ENCODE measurements around the gene C21orf58. TPM values are rescaled to one million over a fixed set of nuclear protein-coding genes. Genes with fewer than 3 reads are reported as not detected.

C21orf58 gene
- polyA plus RNA-seq, 1 of the 3 experiments (the other 2 are of a cell fraction): 9.7 TPM

DNA sequence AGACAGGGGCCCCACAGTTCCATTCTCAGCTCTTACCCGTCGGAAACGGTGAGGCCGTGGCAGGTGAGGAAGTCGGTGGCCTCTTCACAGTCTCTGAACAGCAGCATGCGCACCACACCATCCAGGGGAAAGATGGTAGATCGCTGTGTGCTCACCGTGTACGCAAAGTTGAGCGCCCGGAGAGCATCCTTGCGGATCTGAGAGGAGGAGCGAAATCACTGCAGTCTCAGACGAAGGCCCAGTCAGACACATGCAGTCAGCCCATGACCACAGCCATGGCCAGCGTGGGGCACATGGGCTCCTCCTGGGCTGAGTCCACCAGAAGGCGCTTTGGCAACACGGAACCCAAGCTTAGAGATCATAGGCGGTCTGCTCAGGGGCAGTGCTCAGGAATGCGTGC lies 56.7 kb downstream of the C21orf58 start:
- Histone ChIP-seq H3K4me1 (ENCODE audit: control insufficient read depth in 1 of 2, insufficient read depth in 2 of 2, low read depth in 1 of 2, low read length in 1 of 2) (no peaks in the 10 kb centered on the region), H2AFZ (ENCODE audit: low read depth) (no peak overlapping the region), H3K27ac (ENCODE audit: low read depth in 2 of 2, low read length in 1 of 2) (no peak overlapping the region), H3K9me3 (no peaks in the 10 kb centered on the region), H3K4me2 (no peak overlapping the region), H3F3A (replicated peaks; ENCODE audit: insufficient read depth) (no peaks in the 10 kb centered on the region), H3K4me3 (ENCODE audit: low read depth in 2 of 2, low read length in 1 of 2) (no peak overlapping the region), H3K79me2 (ENCODE audit: insufficient read depth) (no peaks in the 10 kb centered on the region; the same call in 1 of the 2 replicates), H3K9ac (no peak overlapping the region), H4K20me1 (ENCODE audit: insufficient read depth) (no peaks in the 10 kb centered on the region), H3K27me3 (ENCODE audit: insufficient read depth) (no peaks in the 10 kb centered on the region), H3K36me3 (replicated peaks in 1 of 2; ENCODE audit: control insufficient read depth in 1 of 2, insufficient read depth in 2 of 2, low read length in 1 of 2) (peaks cover 47 to 65% of the 10 kb centered on the region in 2 experiments), H3K9me2 (no peaks in the 10 kb centered on the region)
- TF ChIP-seq FOXJ3 (CRISPR knock-in tag; IDR thresholded peaks at IDR 0.05): no peak
- TF ChIP-seq RFX5 (IDR thresholded peaks at IDR 0.05; ENCODE audit: low read length): no peak
- TF ChIP-seq EZH2phosphoT487 (IDR thresholded peaks at IDR 0.05; ENCODE audit: borderline replicate concordance, low read depth): no peak
- TF ChIP-seq MAX (IDR thresholded peaks at IDR 0.05; ENCODE audit: low read depth): no peak
- TF ChIP-seq, protein P1, sequence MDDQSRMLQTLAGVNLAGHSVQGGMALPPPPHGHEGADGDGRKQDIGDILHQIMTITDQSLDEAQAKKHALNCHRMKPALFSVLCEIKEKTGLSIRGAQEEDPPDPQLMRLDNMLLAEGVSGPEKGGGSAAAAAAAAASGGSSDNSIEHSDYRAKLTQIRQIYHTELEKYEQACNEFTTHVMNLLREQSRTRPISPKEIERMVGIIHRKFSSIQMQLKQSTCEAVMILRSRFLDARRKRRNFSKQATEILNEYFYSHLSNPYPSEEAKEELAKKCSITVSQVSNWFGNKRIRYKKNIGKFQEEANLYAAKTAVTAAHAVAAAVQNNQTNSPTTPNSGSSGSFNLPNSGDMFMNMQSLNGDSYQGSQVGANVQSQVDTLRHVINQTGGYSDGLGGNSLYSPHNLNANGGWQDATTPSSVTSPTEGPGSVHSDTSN (IDR thresholded peaks at IDR 0.05): no peak
- TF ChIP-seq REST (IDR thresholded peaks at IDR 0.05; ENCODE audit: low read depth, low read length): no peak
- TF ChIP-seq TEAD4 (IDR thresholded peaks at IDR 0.05; ENCODE audit: borderline replicate concordance, insufficient read depth): no peak
- TF ChIP-seq YY1 (IDR thresholded peaks at IDR 0.05; ENCODE audit: low read depth): no peak
- TF ChIP-seq USF1 (IDR thresholded peaks at IDR 0.05; ENCODE audit: borderline replicate concordance, low read depth): no peak
- TF ChIP-seq SIN3A (IDR thresholded peaks at IDR 0.05; ENCODE audit: borderline replicate concordance, low read depth, low read length): no peak
- no peak for TF ChIP-seq TAF1 (IDR thresholded peaks at IDR 0.05; ENCODE audit: borderline replicate concordance, low read depth, low read length)
- TF ChIP-seq ZBTB33 (IDR thresholded peaks at IDR 0.05; ENCODE audit: borderline replicate concordance, low read depth): no peak
- TF ChIP-seq MXI1 (IDR thresholded peaks at IDR 0.05; ENCODE audit: low read depth, low read length): no peak
- TF ChIP-seq GATA2 (CRISPR knock-in tag; IDR thresholded peaks at IDR 0.05): no peak
- no peak for TF ChIP-seq NRF1 (IDR thresholded peaks at IDR 0.05; ENCODE audit: low read depth, low read length)
- no peak for TF ChIP-seq JUND (IDR thresholded peaks at IDR 0.05)
- CTCF ChIA-PET: interaction anchor here (0.7 kb wide), 1 partner anchor 9 kb away, joined by 3 read pairs; no protein-coding TSS in a partner anchor
- POLR2A ChIA-PET: no interaction called here
- WGBS (ENCODE audit: low lambda C conversion rate): 93% methylated on average over 18 of the region's 19 CpGs
- no peak for DNase-seq
